Measurements from ENCODE around the gene CERS6.
A peak's percentile ranks its signal among the peaks of the same experiment; 100 is the strongest.

CERS6 gene

GRCh38 chr2:168443818-168444217 lies 12.3 kb upstream of the CERS6 start:
- DNase-seq, result no peak

- no peak for DNase-seq
Measured at GRCh38 chr2:168445960-168446359, 10.1 kb upstream of the CERS6 start.

DNA sequence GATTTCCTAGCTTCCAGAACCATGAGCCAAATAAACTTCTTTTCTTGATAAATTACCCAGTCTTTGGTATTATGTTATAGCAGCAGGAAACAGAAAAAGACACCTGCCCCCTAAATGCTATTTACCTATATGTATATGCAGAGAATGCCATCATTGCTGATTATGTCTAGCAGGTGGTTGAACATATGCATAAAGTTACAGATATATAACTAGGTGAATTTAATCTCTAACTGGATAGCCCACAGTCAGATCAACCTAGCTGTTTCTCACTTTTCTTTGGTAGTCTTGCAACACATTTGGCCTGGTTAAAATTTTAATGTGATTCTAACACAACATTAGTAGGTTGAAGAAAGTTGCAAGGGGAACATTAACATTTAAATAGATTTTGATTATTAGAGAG lies 7.1 kb upstream of the CERS6 start:
- no peak for DNase-seq

DNA sequence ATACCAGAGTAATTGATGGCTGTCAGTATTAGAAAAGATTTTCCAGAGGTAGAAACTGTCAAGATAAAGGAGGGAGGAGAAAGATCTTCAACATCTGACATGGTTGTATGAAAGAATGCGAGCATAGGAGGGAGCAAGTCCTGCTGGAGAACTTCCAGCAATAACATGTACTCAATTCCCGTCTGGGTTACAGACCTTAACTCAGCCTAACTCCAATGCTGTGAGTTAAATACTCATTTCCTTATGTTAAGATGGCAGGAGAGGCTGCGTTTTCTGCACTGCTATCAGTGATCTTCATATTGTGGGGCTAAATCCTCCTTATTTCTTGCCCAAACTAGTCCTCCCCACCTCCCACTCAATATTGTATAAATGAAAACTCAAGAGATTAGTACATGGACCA lies 6.7 kb upstream of the CERS6 start:
- peak; percentile 23 for DNase-seq

GRCh38 chr2:168450171-168450570 lies 5.9 kb upstream of the CERS6 start:
- no peak for DNase-seq

DNA sequence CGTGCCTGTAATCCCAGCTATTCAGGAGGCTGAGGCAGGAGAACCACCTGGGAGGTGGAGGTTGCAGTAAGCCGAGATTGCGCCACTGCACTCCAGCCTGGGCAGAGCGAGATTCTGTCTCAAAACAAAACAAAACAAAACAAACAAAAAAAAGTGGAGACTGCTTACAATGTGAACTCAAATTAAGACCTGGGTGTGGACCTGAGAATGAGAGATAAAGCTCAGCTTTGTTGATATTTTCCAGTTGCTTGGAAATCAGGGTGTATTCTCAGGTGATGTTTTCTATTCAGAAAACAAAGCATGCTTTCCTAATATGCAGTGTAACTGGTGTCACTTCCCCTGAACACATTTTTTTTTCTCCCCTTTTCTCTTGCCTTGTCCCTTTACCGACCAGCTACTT lies 5.3 kb upstream of the CERS6 start:
- no peak for DNase-seq

- DNase-seq, result no peak
Measured at GRCh38 chr2:168452781-168453180, 3.3 kb upstream of the CERS6 start.

GRCh38 chr2:168453404-168453803 lies 2.7 kb upstream of the CERS6 start:
- no peak for DNase-seq

DNA sequence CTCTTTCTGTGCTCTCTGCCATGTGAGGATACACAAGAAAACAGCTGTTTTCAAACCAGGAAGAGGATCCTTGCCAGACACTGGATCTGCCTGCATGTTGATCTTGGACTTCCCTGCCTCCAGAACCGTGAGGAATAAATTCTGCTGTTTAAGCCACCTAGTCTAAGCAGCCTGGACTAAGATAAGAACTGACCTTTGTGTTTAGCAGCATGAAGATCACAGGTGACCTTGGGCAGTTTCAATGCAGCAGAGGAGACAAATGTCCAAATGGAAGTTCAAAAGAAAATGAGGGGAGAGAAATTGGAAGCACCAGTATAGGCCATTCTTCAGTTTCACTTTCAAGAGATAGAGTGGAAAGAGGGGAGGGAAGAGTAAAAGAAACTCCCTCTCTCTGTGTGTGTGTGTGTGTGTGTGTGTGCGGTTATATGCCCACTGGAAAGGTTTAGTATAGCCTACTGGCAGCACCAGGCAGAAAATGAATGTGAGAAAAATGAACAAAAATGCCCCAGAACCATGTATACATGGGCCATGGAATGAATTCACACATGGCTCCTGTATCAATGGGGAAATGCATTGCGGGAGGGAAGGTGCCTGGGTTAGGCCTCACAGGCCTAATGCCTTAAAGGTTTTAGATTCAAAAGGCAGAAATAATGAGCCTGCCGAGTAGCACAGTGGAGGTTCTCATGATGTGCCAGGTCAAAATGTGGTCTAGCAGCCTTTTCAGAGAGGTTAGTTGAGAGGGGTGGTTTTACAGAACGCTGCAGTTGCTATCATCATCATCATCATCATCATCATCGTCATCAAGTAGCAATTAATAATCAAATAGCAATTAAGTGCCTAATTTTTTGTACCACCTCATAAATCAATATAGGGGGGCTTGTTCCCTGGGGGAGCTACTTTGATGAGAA lies 1.1 kb upstream of the CERS6 start:
- no peak for DNase-seq

DNA sequence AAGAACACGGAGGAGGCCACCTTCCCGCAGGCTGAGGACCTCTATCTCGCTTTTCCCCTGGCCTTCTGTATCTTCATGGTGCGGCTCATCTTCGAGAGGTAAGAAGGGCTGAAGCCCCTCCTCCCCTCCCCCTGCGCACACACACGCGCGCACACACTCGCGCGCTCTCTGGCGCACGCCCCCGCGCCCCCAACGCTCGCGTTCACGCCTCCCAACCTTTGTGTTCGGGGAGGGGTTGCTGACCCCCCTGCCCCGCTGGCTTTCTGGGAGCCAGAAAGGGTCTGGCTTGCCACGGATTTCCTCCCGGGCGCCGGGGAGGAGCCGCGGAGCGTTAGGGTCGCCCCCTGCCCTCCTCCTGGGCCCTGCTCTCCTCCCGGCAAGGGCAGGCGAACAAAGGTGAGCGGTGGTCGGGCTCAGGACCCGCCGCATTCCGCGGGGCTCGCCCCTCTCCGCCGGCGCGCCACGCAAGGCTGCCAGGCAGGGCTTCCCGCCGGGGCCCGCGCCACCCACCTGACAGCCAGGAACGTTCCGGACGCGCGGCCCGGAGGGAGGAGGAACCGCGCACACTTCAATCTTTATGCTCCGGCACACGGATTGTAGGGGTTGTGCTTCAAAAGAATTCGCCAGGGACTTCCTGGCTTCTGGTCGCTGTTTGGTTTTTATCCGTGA lies 583 bp downstream of the CERS6 start:
- peak; percentile 25 for DNase-seq

- peak; percentile 4 for DNase-seq
Measured at GRCh38 chr2:168457190-168457895, 1.3 kb downstream of the CERS6 start.

DNA sequence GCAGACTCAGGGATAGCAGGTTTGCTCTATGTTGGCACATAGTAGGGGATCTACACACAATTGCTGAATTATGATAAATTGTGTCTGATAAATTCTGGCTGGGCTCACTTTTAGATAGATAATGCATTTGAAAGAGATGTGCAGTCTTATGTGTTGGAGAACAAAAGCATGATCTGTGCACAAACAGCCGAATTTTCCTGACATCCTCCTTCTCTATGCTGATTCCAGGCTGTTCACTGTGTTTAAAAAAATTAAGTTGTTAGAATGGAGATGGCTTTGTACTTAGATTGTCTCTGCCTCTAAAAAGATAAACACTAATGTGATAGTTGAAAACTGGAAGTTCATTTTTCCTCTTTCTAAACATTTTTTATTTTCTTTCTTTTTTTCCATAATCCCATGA lies 2.1 kb downstream of the CERS6 start:
- DNase-seq, result no peak

GRCh38 chr2:168459256-168459655 lies 3.2 kb downstream of the CERS6 start:
- no peak for DNase-seq

GRCh38 chr2:168460571-168460970 lies 4.5 kb downstream of the CERS6 start:
- no peak for DNase-seq

GRCh38 chr2:168461178-168461941 lies 5.3 kb downstream of the CERS6 start:
- DNase-seq, result no peak

GRCh38 chr2:168461942-168462331 lies 5.9 kb downstream of the CERS6 start:
- no peak for DNase-seq

- DNase-seq, result no peak
Measured at GRCh38 chr2:168462543-168463045, 6.5 kb downstream of the CERS6 start.

GRCh38 chr2:168465594-168465993 lies 9.5 kb downstream of the CERS6 start:
- peak; percentile 7 for DNase-seq

- no peak for DNase-seq
Measured at GRCh38 chr2:168466190-168466737, 10.2 kb downstream of the CERS6 start.

DNA sequence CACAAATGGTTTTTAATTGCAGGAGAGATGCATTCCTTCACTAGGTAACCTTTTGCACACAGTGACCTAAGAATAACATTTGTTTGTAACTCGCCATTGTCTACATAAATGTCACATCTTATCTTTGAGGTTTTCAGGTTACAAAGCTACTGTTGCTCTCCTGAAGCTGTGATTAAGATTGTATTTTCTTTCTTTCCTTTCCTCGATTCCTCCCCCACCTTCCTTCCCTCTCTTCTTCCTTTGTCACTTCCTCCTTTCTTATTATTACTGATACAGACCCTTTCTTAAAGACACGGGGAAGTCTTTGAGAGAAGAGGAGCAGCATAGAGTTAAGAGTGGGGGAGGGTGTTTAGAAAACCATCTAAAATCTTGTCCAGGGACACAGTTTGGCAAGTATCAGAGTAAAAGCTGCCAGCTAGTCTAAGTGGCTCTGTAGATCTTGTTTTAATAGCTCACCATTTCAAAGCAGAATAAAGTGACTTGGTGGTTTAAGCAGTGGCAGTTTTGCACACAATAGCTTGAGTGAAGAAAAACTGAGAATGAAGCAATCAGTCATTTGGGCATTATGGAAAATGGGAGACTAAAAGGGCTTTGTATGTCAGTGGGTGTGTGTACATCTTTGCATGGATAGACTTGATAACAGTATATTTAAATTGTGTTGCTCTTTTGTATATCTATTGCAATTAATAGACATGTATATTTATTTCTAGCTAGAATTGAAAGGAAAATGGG lies 10.9 kb downstream of the CERS6 start:
- DNase-seq, result no peak

DNA sequence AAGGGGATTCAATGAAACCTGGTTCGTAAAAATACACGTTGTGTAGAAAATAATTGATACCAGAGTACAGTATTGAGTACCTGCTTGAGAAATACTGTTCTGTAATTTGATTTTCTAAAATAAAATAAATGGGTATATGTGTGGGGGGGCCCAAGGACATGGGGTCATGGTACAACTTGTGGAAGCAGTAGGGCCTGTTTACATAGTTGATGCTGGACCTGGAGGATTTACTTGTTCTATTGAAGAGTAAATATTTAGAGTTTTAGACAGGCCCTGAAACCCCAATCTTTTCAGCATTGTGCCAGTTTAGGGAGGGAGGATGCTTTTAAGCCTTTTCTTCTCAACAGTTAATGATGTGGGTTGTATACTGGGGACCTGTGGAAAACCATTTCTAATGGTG lies 11.7 kb downstream of the CERS6 start:
- DNase-seq, result no peak

DNA sequence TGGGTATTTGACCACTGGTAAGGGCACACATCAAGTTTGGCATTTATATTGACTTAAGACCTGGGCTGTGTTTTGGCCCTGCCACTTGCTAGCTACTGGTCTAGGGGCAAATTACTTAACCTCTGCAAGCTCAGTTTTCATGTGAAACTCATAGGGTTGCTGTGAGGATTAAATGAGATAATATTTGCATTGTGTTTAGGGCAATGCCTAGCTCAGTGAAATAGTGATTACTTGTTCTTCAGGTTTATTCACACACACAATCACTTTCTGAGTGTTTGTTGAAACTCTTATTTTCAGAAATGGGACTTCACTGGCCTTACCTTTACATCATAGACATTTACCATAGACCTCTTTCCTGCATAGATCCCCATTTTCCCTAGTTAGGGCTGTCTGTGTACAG lies 12.3 kb downstream of the CERS6 start:
- DNase-seq, result no peak
